ENCODE data around the gene DIAPH1. TPM values are rescaled to one million over a fixed set of nuclear protein-coding genes. Genes with fewer than 3 reads are reported as not detected.

DIAPH1 gene
- total RNA-seq, 3 donors from 2014 or later = 58.8 to 64.8 (median 63.6) TPM

GRCh38 chr5:141662028-141662427, 43.2 kb upstream of the DIAPH1 start:
- TF ChIP-seq CTCF (IDR thresholded peaks at IDR 0.05) (no peak), POLR2A (IDR thresholded peaks at IDR 0.05) (no peak), POLR2AphosphoS5 (IDR thresholded peaks at IDR 0.05) (no peak)
- H3K4me3 ChIP-seq = no peak overlapping the region
- H3K4me1 ChIP-seq = no peaks in the 10 kb centered on the region
- H3K36me3 ChIP-seq = no peaks in the 10 kb centered on the region
- H3K9me3 ChIP-seq = no peaks in the 10 kb centered on the region
- no peak overlapping the region for H3K27ac ChIP-seq
- intact Hi-C loops (cut with DNase I; ENCODE audit: low total_unique reads) = no loop called here
- no peak for DNase-seq (ENCODE audit: low spot score in 2 of 2)
- no peaks in the 10 kb centered on the region for H3K27me3 ChIP-seq

GRCh38 chr5:141657937-141658545, 39.2 kb upstream of the DIAPH1 start:
- no peaks in the 10 kb centered on the region for H3K9me3 ChIP-seq
- no peak for DNase-seq (ENCODE audit: low spot score in 2 of 2)
- H3K27ac ChIP-seq = no peak overlapping the region
- H3K27me3 ChIP-seq = no peaks in the 10 kb centered on the region
- no peaks in the 10 kb centered on the region for H3K36me3 ChIP-seq
- TF ChIP-seq POLR2AphosphoS5 (IDR thresholded peaks at IDR 0.05) (no peak), CTCF (IDR thresholded peaks at IDR 0.05) (no peak), POLR2A (IDR thresholded peaks at IDR 0.05) (no peak)
- intact Hi-C loops (cut with DNase I; ENCODE audit: low total_unique reads) = no loop called here
- no peak overlapping the region for H3K4me3 ChIP-seq
- no peaks in the 10 kb centered on the region for H3K4me1 ChIP-seq

- no peaks in the 10 kb centered on the region for H3K4me1 ChIP-seq
- H3K4me3 ChIP-seq = no peak overlapping the region
- H3K27ac ChIP-seq = no peak overlapping the region
- no peaks in the 10 kb centered on the region for H3K27me3 ChIP-seq
- TF ChIP-seq POLR2AphosphoS5 (IDR thresholded peaks at IDR 0.05) (no peak), CTCF (IDR thresholded peaks at IDR 0.05) (no peak), POLR2A (IDR thresholded peaks at IDR 0.05) (no peak)
- intact Hi-C loops (cut with DNase I; ENCODE audit: low total_unique reads) = no loop called here
- DNase-seq (ENCODE audit: low spot score in 2 of 2) = no peak
- no peaks in the 10 kb centered on the region for H3K36me3 ChIP-seq
- no peaks in the 10 kb centered on the region for H3K9me3 ChIP-seq
These were observed 38.6 kb upstream of the DIAPH1 start for GRCh38 chr5:141657404-141657803.

GRCh38 chr5:141656396-141656795, 37.6 kb upstream of the DIAPH1 start:
- H3K9me3 ChIP-seq = no peaks in the 10 kb centered on the region

GRCh38 chr5:141655020-141655419, 36.2 kb upstream of the DIAPH1 start:
- TF ChIP-seq POLR2A (IDR thresholded peaks at IDR 0.05) (no peak), POLR2AphosphoS5 (IDR thresholded peaks at IDR 0.05) (no peak), CTCF (IDR thresholded peaks at IDR 0.05) (no peak)
- no peaks in the 10 kb centered on the region for H3K36me3 ChIP-seq

More at GRCh38 chr5:141656396-141656795, 37.6 kb upstream of the DIAPH1 start:
- no peaks in the 10 kb centered on the region for H3K27me3 ChIP-seq
- no peak overlapping the region for H3K4me3 ChIP-seq
- no peaks in the 10 kb centered on the region for H3K36me3 ChIP-seq
- H3K27ac ChIP-seq = no peak overlapping the region
- DNase-seq (ENCODE audit: low spot score in 2 of 2) = no peak
- no peaks in the 10 kb centered on the region for H3K4me1 ChIP-seq
- intact Hi-C loops (cut with DNase I; ENCODE audit: low total_unique reads) = no loop called here
- TF ChIP-seq CTCF (IDR thresholded peaks at IDR 0.05) = no peak
- TF ChIP-seq POLR2AphosphoS5 (IDR thresholded peaks at IDR 0.05) = no peak
- no peak for TF ChIP-seq POLR2A (IDR thresholded peaks at IDR 0.05)

More at GRCh38 chr5:141655020-141655419, 36.2 kb upstream of the DIAPH1 start:
- Histone ChIP-seq H3K27ac (no peak overlapping the region), H3K9me3 (no peaks in the 10 kb centered on the region), H3K27me3 (no peaks in the 10 kb centered on the region), H3K4me1 (peaks cover 0 to 5% of the 10 kb centered on the region in 2 donors), H3K4me3 (no peak overlapping the region)
- no peak for DNase-seq (ENCODE audit: low spot score in 2 of 2)
- intact Hi-C loops (cut with DNase I; ENCODE audit: low total_unique reads) = no loop called here

Data from breast epithelium (tissue), 4 donors.